Activated CD8-positive, alpha-beta memory T cell treated with anti-CD3 and anti-CD28 coated beads, Interleukin-2, amount 10 ng/mL, durations not matched to agents 7 days and 5 days (primary cell): ENCODE measurements around the gene CEP290. TPM values are rescaled to one million over a fixed set of nuclear protein-coding genes. Genes with fewer than 3 reads are reported as not detected.

Source experiments
- ATAC-seq: fragments of 150-1000 bp; cut with Tn5 transposase; one replicate; pipeline ENCODE4 v1.10.0; 2021; ENCODE audit warnings: moderate library complexity
- CTCF ChIA-PET: fragments of 350-600 bp; sonication (Branson Sonifier 250); formaldehyde crosslinking; loops from one replicate; lab custom pipeline; 2021; ENCODE audit warnings: antibody characterized with exemption; lab: Charles Lee
- DNase-seq: peaks from one replicate; pipeline ENCODE4 v3.0.0-alpha.2; 2020
- H3K27ac Mint-ChIP-seq: one replicate; pipeline ENCODE4 v1.8.0; 2021; ENCODE audit warnings: mild to moderate bottlenecking, mixed read lengths
- H3K27me3 Mint-ChIP-seq: one replicate; pipeline ENCODE4 v1.8.0; 2021; ENCODE audit warnings: mixed read lengths
- H3K36me3 Mint-ChIP-seq: one replicate; pipeline ENCODE4 v1.8.0; 2021; ENCODE audit warnings: mild to moderate bottlenecking, mixed read lengths
- H3K4me1 Mint-ChIP-seq: one replicate; pipeline ENCODE4 v1.8.0; 2021; ENCODE audit warnings: mixed read lengths
- H3K4me3 Mint-ChIP-seq: one replicate; pipeline ENCODE4 v1.8.0; 2021; ENCODE audit warnings: mild to moderate bottlenecking, moderate library complexity, mixed read lengths
- H3K9me3 Mint-ChIP-seq: one replicate; pipeline ENCODE4 v1.8.0; 2022; ENCODE audit warnings: low read depth, mixed read lengths
- total RNA-seq, 2 experiments: library from RNA; stranded (reverse); gene quantifications; one replicate each; pipeline ENCODE4 v1.2.3, GENCODE V29; 2021

CEP290 gene
- total RNA-seq, 2 experiments from 2014 or later, result 13.3 to 16.1 TPM

DNA sequence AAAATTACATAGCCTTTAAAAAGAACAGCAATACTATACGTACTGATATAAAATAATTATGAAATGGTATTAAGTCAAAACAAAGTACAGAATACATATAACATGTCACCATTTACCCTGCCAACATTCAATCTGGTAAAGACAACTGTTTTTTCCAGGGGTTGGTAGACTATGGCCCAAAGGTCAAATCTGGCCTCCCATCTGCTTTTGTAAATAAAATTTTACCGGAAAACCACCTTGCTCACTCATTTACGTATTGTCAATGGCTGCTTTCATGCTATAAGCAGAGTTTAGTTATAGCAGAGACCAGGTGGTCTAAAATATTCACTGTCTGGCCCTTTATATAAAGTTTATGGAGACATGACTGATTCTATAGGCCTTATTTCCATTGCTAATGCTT lies 14.0 kb downstream of the CEP290 start:
- Mint-ChIP-seq H3K4me3 (no peak overlapping the region), H3K4me1 (peaks cover 3% of the 10 kb centered on the region), H3K27me3 (no peaks in the 10 kb centered on the region), H3K27ac (no peak overlapping the region), H3K36me3 (peaks cover 16% of the 10 kb centered on the region), H3K9me3 (no peaks in the 10 kb centered on the region)
- no peak for DNase-seq
- CTCF ChIA-PET, result no interaction called here
- ATAC-seq, result no peak

DNA sequence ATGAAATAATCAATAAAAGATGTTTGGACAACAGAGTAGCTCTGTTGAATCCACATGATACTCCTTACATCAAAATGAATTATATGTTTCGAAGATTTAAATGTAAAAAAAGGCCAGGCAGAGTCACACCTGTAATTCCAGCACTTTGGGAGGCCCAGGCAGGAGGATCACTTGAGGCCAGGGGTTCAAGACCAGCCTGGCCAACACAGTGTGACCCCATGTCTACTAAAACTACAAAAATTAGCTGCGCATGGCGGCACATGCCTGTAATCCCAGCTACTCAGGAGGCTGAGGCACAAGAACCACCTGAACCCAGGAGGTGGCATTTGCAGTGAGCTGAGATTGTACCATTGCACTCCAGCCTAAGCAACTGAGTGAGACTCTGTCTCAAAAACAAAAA lies 14.8 kb downstream of the CEP290 start:
- H3K27me3 Mint-ChIP-seq, result no peaks in the 10 kb centered on the region
- CTCF ChIA-PET, result no interaction called here
- H3K4me1 Mint-ChIP-seq, result no peaks in the 10 kb centered on the region
- no peak overlapping the region for H3K4me3 Mint-ChIP-seq
- H3K27ac Mint-ChIP-seq, result no peak overlapping the region
- H3K36me3 Mint-ChIP-seq, result peaks cover 9% of the 10 kb centered on the region
- no peak for ATAC-seq
- H3K9me3 Mint-ChIP-seq, result no peaks in the 10 kb centered on the region
- no peak for DNase-seq

DNA sequence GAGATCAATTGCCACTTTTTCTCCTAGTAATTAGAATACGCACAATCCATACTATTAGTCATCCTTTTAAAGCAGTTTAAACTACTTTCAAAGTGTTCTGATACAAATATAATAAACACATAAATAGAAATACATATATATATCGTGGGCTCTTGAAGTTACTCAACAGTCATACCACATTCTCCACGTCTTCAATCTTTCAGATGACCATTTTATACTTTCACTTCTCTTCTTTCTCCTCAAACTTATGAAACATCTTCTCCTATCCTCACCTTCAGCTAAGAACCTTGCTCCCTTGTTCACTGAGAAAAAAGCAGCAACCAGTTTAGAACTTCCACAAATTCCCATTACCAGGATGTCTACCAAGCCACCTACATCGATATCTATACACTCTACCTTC lies 19.2 kb downstream of the CEP290 start:
- peaks cover 13% of the 10 kb centered on the region for H3K36me3 Mint-ChIP-seq
- DNase-seq, result no peak
- CTCF ChIA-PET, result interaction anchor here (0.8 kb wide), 1 partner anchor 11 kb away, joined by 3 read pairs; no protein-coding TSS in a partner anchor
- H3K9me3 Mint-ChIP-seq, result no peaks in the 10 kb centered on the region
- H3K4me3 Mint-ChIP-seq, result no peak overlapping the region
- H3K27ac Mint-ChIP-seq, result no peak overlapping the region
- H3K27me3 Mint-ChIP-seq, result no peaks in the 10 kb centered on the region
- ATAC-seq, result no peak
- no peaks in the 10 kb centered on the region for H3K4me1 Mint-ChIP-seq

DNA sequence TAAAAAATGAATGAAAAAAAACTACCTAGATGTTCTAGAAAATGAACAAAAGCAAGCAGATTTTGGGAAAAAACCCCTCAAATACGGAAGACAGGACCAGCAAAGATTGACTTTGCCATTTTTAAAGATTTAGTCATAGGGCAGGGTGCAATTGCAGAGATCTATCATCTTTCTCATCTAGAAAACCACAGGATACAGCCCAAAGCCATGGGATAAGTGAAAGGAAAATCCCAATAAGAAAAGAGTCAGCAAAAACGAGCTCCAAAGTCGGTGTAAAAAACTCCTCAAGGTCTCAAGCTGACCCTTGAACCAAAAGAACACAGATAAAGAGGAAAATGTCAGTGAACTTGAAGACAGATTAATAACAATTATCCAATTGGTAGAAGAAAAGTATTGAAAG lies 28.0 kb downstream of the CEP290 start:
- CTCF ChIA-PET, result no interaction called here
- Mint-ChIP-seq H3K4me3 (no peak overlapping the region), H3K9me3 (no peaks in the 10 kb centered on the region), H3K36me3 (peaks cover 28% of the 10 kb centered on the region), H3K27ac (no peak overlapping the region), H3K4me1 (peaks cover 2% of the 10 kb centered on the region), H3K27me3 (no peaks in the 10 kb centered on the region)
- ATAC-seq, result no peak
- no peak for DNase-seq

DNA sequence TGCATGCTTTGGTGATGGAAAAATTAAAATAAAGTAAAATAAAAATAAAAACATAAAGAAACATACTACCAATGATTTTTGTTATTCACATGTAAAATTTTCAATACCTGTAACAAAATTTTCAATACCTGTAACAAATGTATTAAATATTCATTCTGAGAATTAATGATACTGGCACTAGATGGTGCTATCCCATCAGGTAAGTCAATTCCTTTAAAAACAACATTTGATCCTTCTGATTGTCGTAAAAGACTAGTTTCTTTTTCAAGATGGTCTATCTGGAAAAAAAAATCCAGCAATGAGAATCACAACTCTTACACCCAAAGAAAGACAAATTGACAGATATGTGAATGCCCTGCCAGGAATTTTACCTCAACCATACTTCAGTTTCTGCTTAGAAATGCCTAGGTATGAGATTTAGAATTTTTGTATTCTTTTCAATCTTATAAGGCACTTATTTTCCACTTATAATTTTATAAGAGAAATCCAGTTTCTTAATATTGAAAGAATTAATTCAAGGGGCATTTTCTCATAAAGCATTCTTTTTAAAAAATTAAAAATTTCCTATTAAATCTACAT lies 30.7 kb downstream of the CEP290 start:
- ATAC-seq (no peak), DNase-seq (no peak)
- no peak overlapping the region for H3K27ac Mint-ChIP-seq
- H3K4me3 Mint-ChIP-seq, result no peak overlapping the region
- peaks cover 16% of the 10 kb centered on the region for H3K36me3 Mint-ChIP-seq
- H3K27me3 Mint-ChIP-seq, result no peaks in the 10 kb centered on the region
- H3K4me1 Mint-ChIP-seq, result peaks cover 2% of the 10 kb centered on the region
- H3K9me3 Mint-ChIP-seq, result no peaks in the 10 kb centered on the region
- CTCF ChIA-PET, result interaction anchor here (0.9 to 1.4 kb wide), 3 partner anchors 12 to 125 kb away, joined by 3 read pairs; partner anchors contain the start of genes CEP290 and TMTC3

DNA sequence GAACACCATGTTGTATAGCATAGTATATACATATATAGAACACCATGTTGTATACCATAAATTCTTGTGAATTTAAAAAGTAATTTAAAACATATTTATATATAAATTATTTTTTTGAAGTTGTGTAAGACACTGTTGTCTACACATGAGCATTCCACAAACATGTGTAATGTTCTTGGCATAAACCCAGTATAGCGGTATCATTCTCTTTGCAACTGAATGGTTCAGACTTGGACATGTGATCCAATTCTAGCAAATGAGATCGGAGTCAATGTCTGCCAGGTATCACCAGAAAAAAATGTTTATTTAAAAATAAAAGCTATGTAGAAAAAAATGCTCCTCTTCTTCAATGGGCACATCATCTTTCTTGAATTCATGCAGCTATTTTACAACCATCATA lies 33.9 kb downstream of the CEP290 start:
- Mint-ChIP-seq H3K9me3 (no peaks in the 10 kb centered on the region), H3K4me3 (no peak overlapping the region), H3K4me1 (peaks cover 2% of the 10 kb centered on the region), H3K27ac (no peak overlapping the region), H3K36me3 (peaks cover 13% of the 10 kb centered on the region), H3K27me3 (no peaks in the 10 kb centered on the region)
- no peak for DNase-seq
- CTCF ChIA-PET, result no interaction called here
- ATAC-seq, result no peak

DNA sequence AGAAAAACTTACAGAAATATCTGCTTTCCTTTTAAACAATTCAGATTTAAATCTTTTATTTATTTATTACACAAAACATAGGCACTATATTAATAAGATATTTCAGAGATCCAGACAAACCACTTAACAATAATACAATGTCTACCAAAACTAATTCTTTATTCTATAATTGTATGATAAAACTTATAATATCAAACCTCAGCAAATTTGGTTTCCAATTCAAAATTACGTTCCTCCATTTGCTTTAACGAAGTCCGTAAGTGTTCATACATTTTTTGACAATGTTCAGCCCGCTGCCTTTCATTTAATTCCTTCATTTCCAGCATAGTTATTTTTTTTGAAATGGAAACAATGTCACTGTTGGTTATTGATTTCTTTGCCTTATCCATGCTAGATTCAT lies 48.3 kb downstream of the CEP290 start:
- no peak overlapping the region for H3K27ac Mint-ChIP-seq
- H3K27me3 Mint-ChIP-seq, result no peaks in the 10 kb centered on the region
- DNase-seq (no peak), ATAC-seq (no peak)
- H3K9me3 Mint-ChIP-seq, result no peaks in the 10 kb centered on the region
- peaks cover 9% of the 10 kb centered on the region for H3K36me3 Mint-ChIP-seq
- no peaks in the 10 kb centered on the region for H3K4me1 Mint-ChIP-seq
- CTCF ChIA-PET, result interaction anchor here (1.2 kb wide), 1 partner anchor 300 kb away, joined by 3 read pairs; no protein-coding TSS in a partner anchor
- no peak overlapping the region for H3K4me3 Mint-ChIP-seq

DNA sequence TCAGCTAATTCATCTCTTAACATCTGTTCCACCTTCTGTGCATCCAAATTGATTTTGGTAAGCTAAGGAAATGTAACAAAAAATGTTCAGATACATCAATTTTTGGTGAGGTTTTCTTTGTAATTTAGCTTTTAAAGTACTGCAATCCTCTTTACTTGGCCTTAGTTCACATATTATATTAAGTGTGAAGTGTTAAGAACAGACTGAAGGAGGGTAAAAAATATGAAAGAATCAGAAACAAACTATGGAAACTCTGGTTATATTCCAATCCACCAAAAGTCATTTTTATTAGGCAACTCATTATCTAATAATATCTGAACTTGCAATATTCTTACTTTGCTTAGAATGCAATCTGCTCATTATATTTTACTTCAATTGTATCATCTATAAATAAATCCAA lies 49.1 kb downstream of the CEP290 start:
- no peaks in the 10 kb centered on the region for H3K4me1 Mint-ChIP-seq
- no peak overlapping the region for H3K27ac Mint-ChIP-seq
- H3K9me3 Mint-ChIP-seq, result no peaks in the 10 kb centered on the region
- H3K4me3 Mint-ChIP-seq, result no peak overlapping the region
- DNase-seq (no peak), ATAC-seq (no peak)
- H3K27me3 Mint-ChIP-seq, result no peaks in the 10 kb centered on the region
- CTCF ChIA-PET, result no interaction called here
- H3K36me3 Mint-ChIP-seq, result peaks cover 10% of the 10 kb centered on the region

DNA sequence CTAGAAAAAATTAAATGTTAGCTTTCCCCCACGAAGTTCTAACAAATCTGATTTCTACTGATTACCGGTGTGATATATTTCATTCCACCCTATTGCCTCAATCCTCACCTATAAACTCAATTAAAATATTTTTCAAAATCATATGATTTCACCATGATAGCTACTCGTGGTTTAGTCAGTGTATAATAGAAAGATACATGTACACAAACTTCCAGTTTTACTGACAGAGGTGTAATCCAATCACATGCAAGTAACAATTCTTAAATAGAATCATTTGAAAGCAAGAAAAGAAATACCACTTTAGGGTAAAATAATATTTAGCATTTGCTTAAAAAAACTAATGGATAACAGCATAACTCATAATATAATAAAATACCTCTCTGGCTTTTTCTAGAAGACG lies 57.7 kb downstream of the CEP290 start:
- DNase-seq (no peak), ATAC-seq (no peak)
- Mint-ChIP-seq H3K4me3 (no peak overlapping the region), H3K4me1 (no peaks in the 10 kb centered on the region), H3K27ac (no peak overlapping the region), H3K27me3 (no peaks in the 10 kb centered on the region), H3K36me3 (peaks cover 14% of the 10 kb centered on the region), H3K9me3 (no peaks in the 10 kb centered on the region)
- CTCF ChIA-PET, result no interaction called here

DNA sequence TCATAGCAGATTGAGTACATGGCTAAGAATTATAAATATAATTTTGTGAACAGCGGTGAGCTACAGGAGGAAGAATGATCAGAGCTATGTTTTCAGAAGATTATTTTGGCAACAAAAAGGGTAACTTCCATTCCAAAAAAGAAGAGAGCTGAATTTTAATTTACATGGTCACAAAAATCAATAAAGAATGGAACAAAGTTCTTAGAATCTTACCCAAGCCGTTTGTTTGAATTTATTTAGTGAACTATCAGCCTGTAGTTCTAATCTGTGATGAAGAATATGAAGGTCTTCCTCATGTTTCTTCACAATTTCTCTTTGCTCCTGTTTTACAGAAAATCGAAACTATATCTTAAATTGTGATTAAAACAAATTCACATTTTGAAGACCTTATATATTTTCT lies 58.3 kb downstream of the CEP290 start:
- CTCF ChIA-PET, result no interaction called here
- DNase-seq (no peak), ATAC-seq (no peak)
- no peaks in the 10 kb centered on the region for H3K4me1 Mint-ChIP-seq
- H3K27me3 Mint-ChIP-seq, result no peaks in the 10 kb centered on the region
- no peak overlapping the region for H3K27ac Mint-ChIP-seq
- no peaks in the 10 kb centered on the region for H3K9me3 Mint-ChIP-seq
- peaks cover 10% of the 10 kb centered on the region for H3K36me3 Mint-ChIP-seq
- no peak overlapping the region for H3K4me3 Mint-ChIP-seq

DNA sequence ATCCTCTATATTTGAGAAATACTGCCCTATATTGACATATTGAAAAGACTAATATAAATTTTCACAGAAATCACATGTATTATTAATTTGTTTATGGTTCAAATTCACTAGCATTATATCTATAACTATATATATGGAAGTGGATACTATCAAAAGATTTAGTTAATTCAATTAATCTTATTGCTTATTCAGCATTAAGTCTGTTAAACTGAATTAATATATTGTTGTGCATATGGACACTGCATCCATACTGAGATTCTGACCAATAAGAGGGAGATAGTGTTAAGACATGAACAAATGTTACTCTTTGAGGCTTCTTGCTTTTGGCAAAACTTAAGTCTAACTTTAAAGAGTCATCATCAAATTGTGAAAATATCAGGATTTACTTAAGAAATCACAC lies 60.6 kb downstream of the CEP290 start:
- H3K36me3 Mint-ChIP-seq, result peaks cover 12% of the 10 kb centered on the region
- H3K9me3 Mint-ChIP-seq, result no peaks in the 10 kb centered on the region
- H3K27ac Mint-ChIP-seq, result no peak overlapping the region
- DNase-seq, result no peak
- no peaks in the 10 kb centered on the region for H3K27me3 Mint-ChIP-seq
- ATAC-seq, result no peak
- H3K4me1 Mint-ChIP-seq, result no peaks in the 10 kb centered on the region
- CTCF ChIA-PET, result no interaction called here
- H3K4me3 Mint-ChIP-seq, result no peak overlapping the region

DNA sequence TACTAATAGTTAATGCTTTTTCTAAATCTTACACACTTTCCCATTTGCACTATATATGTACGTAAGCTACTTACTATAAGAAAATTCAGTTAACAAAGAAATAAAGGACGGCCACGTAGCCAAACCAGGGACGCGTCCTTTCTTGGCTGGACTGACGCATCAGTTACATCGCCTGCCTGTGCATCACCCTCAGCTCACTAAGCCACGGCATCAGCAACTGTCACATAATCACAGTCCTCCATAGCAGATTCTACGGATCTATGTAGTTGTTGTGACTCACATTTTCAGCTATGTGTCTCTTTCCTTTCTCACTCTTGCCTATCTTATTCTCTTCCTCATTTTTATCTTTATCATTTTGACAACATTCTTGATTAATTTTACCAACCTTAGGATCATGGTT lies 74.6 kb downstream of the CEP290 start:
- DNase-seq (no peak), ATAC-seq (no peak)
- Mint-ChIP-seq H3K4me3 (no peak overlapping the region), H3K9me3 (no peaks in the 10 kb centered on the region), H3K36me3 (peaks cover 28% of the 10 kb centered on the region), H3K27me3 (no peaks in the 10 kb centered on the region), H3K4me1 (peaks cover 19% of the 10 kb centered on the region), H3K27ac (no peak overlapping the region)
- CTCF ChIA-PET, result interaction anchor here (1.1 to 1.3 kb wide), 2 partner anchors 9 to 13 kb away, joined by 3 read pairs; no protein-coding TSS in a partner anchor

DNA sequence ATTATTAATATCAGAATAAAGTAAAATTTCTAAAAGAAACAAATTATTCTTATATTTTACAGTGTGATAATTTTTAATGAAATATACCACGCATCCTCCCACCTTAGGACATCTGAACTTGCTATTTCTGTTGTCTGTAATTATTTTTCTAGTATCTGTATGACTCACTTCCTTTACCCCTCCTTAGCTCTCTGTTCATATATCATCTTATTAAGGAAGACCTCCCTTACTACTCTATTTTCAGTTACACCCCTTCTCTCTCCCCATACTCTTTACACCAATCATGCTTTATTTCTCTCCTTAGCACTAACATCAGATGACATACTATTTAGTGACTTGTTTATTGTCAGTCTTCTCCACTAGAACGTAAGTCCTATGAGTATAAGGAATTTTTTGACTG lies 78.5 kb downstream of the CEP290 start:
- H3K36me3 Mint-ChIP-seq, result peaks cover 22% of the 10 kb centered on the region
- peaks cover 22% of the 10 kb centered on the region for H3K4me1 Mint-ChIP-seq
- H3K9me3 Mint-ChIP-seq, result no peaks in the 10 kb centered on the region
- CTCF ChIA-PET, result interaction anchor here (1.5 kb wide), 1 partner anchor 10 kb away, joined by 4 read pairs; no protein-coding TSS in a partner anchor
- no peak for DNase-seq
- peak; percentile 23 for ATAC-seq
- no peak overlapping the region for H3K27ac Mint-ChIP-seq
- H3K4me3 Mint-ChIP-seq, result no peak overlapping the region
- no peaks in the 10 kb centered on the region for H3K27me3 Mint-ChIP-seq

DNA sequence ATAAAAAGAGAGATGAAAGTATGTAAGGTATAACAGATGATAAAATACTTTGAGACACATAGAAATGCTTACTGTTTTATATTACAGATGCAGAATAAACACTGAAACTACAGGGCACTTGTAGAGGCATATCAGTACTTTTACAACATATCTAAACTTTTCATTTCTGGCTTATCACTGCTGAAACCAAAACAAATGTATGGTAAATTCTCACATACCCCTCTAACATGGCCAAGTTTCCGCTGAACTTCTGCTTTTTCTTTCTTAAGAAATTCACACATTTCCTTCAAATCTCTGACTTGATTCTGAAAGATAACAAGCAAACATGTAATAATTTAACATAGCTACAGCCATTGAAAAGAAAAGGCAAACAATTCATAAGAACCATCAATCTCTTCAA lies 79.4 kb downstream of the CEP290 start:
- Mint-ChIP-seq H3K4me3 (no peak overlapping the region), H3K36me3 (peaks cover 26% of the 10 kb centered on the region), H3K4me1 (peaks cover 21% of the 10 kb centered on the region), H3K27ac (no peak overlapping the region), H3K27me3 (no peaks in the 10 kb centered on the region), H3K9me3 (no peaks in the 10 kb centered on the region)
- ATAC-seq (no peak), DNase-seq (no peak)
- CTCF ChIA-PET, result interaction anchor here (1.5 kb wide), 1 partner anchor 9 kb away, joined by 4 read pairs; no protein-coding TSS in a partner anchor
